GM21786 (cell line): Measurements from ENCODE around the gene STEEP1.
A peak's percentile ranks its signal among the peaks of the same experiment; 100 is the strongest.
"Not testable (repeated sequence)": the region's sequence is repeated elsewhere in the genome, so short reads cannot be mapped to it uniquely, and the experiment has no call there.

ENCODE experiments used
- ATAC-seq: cut with Tn5 transposase; IDR thresholded peaks from one replicate; pipeline ENCODE4 v1.9.1; 2021; ENCODE audit not compliant: unreplicated experiment

The STEEP1 gene

DNA sequence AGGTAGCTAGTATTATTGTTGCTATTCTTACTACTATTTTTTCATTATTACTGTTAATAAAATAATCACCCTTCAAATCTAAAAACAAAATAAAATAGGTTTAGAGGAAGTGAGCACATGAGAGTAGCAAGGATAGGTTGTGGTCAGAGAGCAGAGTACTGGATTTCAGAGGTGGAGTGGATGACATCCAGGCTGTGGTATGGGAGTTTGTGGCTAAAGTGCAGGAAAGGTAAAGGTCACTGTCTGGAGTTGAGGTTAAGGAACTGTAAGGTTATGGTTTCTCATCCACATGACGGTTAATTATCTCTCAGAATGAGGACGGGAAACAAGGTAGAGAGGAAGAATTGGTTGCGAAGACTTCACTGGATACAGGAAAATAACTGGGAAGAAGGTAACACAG is 27.7 kb downstream of the STEEP1 start:
- ATAC-seq = no peak

DNA sequence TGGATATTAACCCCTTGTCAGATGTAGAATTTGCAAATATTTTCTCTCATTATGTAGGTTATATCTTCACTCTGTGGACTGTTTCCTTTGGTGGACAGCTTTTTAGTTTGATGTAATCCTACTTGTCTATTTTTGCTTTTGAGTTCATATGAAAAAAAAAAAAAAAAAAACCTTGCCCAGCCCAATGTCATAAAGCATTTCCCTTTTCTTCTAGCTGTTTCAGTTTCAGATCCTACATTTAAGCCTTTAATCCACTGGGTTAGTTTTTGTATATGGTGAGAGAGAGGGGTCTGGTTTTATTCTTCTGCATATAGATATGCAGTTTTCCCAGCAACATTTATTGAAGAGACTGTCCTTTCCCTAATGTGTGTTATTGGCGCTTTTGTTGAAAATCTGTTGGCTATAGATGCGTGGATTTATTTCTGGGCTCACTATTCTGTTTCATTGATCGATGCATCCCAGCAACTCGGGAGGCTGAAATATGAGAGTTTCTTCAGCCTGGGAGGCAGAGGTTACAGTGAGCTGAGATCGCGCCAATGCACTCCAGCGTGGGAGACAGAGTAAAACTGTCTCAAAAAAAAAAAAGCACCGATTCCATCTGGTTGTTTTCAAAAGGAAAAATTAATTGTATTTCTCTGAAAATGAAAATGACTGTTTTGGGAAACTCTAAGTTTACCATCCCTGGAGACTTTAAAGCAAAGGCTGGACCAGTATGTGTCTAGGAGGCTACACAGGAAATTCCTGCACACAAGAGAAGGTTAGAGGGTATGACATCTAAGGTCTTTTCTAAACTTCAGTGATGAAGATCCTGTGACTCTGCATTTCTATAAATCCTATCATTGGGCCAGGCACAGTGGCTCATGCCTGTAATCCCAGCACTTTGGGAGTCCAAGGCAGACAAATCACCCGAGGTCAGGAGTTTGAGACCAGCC is 35.6 kb downstream of the STEEP1 start:
- no peak for ATAC-seq

GRCh38 chrX:119523664-119524184 is 41.5 kb downstream of the STEEP1 start:
- no peak for ATAC-seq

- no peak for ATAC-seq
These were observed 44.0 kb downstream of the STEEP1 start for GRCh38 chrX:119521246-119521645.

- no peak for ATAC-seq
These were observed 46.8 kb downstream of the STEEP1 start for GRCh38 chrX:119518371-119518770.

- ATAC-seq = peak; percentile 88
These were observed 49.0 kb downstream of the STEEP1 start for GRCh38 chrX:119516157-119516702.

DNA sequence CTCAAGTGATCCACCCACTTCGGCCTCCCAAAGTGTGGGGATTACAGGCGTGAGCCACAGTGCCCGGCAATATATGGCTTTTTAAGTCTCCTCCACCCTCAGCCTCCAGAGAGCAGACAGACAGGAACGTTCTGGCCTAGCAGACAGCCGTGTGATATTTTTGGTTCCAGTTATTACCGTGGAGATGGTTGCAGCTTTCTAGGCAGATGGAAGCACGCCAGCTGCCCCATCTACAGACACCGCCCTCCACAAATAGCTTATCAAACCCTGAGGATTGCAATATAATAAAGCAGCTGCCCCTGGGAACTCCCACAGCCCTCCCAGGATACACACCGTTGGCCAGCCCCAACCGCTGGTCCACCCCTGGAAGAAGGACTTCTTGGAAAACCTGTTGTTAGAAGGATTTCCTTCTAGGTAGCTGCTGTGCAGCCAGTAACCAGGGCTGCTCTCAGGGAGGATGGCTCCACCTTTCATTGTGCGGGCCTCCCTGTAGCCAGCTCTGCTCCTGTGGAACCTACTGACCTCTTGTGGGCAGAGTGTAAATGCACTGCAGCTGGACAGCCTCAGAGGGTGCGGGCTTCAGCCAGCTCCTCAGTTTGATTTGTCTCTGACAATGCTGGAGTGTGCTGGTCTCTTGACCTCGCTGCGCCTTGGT is 52.9 kb downstream of the STEEP1 start:
- ATAC-seq = no peak

- no peak for ATAC-seq
These were observed 58.0 kb downstream of the STEEP1 start for GRCh38 chrX:119507206-119507605.

GRCh38 chrX:119505945-119506344 is 59.3 kb downstream of the STEEP1 start:
- ATAC-seq = no peak

- not testable (repeated sequence) for ATAC-seq
These were observed 60.1 kb downstream of the STEEP1 start for GRCh38 chrX:119505145-119505544.

- ATAC-seq = no peak
These were observed 61.7 kb downstream of the STEEP1 start for GRCh38 chrX:119503484-119503861.

GRCh38 chrX:119502727-119503483 is 62.3 kb downstream of the STEEP1 start:
- no peak for ATAC-seq

GRCh38 chrX:119501511-119502148 is 63.6 kb downstream of the STEEP1 start:
- ATAC-seq = no peak

- no peak for ATAC-seq
These were observed 65.0 kb downstream of the STEEP1 start for GRCh38 chrX:119500061-119500800.

DNA sequence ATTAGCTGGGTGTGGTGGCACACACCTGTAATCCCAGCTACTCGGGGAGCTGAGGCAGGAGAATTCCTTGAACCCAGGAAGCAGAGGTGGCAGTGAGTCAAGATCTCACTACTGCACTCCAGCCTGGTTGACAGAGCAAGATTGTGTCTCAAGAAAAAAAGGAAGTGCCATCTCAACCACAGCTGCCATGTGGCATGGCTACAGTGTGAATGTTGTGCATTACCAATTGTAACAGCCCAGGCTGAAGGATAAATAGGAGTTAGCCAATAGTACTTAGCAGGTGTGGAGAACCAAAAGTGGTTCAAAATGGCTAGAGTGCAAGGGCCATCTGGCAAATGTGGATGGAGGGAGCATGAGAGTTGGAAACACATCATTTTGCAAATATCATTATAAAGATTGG is 68.0 kb downstream of the STEEP1 start:
- ATAC-seq = no peak

DNA sequence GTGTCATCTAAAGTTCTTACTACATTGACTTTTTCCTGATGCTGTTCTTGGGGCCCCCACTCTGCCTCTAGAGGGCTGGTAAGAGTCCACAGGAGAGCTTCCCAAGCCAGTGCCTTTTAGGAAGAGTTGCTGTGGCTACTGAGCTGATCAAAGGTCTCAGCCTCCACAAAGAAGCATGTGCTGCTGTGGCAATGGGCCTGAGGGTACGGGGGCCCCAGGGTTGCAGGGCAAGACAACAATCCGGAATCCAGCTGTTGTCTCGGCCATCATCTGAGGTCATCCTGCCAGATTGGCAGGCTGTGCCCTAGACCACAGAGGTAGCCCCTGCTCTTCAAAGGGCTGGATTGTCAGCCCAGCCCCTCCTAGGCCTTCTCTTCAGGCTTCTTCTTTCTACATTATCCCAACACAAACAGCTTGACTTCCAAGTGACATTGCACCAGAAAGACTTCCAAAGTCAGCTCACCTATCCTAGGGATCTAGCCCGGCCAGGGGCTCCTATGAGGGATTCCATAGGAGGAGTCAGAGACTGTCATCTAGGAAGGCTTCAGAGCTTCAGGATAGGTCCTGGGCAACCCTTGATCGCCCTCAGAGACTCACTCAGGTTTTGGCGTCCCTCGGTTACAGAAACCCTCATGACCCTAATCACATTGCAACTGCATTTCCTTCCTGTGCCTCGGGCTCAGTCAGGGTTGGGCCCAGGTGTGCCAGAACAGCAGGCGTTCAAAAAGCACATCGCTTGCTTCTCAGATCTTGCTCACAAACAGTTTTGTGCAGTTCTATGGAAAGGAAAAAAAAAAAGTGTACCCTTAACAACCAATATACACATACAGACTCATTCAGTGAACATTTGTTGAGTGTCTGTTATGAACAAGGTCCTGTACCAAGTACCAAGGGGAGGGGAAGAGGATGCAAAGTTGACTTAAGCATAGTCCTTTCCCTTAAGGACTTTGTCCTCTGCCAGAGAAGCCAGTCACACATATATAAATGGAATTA is 69.2 kb downstream of the STEEP1 start:
- no peak for ATAC-seq

DNA sequence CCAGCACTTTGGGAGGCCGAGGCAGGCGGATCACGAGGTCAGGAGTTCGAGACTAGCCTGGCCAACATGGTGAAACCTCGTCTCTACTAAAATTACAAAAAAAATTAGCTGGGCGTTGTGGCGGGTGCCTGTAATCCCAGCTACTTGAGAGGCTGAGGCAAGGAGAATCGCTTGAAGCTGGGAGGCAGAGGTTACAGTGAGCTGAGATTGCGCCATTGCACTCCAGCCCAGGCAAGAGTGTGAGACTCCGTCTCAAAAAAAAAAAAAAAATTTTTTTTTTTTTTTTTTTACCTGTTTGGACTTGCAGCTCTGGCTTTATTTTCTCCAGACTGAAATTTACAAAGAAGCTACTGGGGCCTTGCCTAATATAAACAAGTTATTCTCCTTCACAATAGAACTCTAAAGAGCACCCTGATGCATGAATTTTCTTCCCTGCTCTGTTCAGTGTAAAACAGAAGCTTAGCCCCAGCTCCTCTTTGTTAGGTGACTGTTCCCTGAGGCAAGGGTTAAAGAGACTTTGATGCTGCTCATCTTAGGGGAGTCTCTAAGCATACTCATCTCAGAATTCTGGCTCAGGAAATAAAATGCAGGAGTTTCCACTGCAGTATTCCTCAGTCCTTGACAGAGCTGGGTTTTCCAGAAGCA is 71.2 kb downstream of the STEEP1 start:
- not testable (repeated sequence) for ATAC-seq

GRCh38 chrX:119492463-119492862 is 72.7 kb downstream of the STEEP1 start:
- no peak for ATAC-seq
